Stomach smooth muscle (tissue), 2 donors: ENCODE measurements around the gene TNFAIP8.

ENCODE experiments used
- H3K27ac ChIP-seq: one replicate; pipeline ENCODE4 v1.7.0; 2013; ENCODE audit warnings: mild to moderate bottlenecking, low read length, inconsistent platforms
- H3K27me3 ChIP-seq, 2 donors: one replicate each; pipeline ENCODE4 v1.7.0; 2013; ENCODE audit warnings: low read length in 2 of 2; ENCODE audit not compliant: insufficient read depth in 2 of 2, control insufficient read depth in 1 of 2
- H3K36me3 ChIP-seq, 2 donors: one replicate each; pipeline ENCODE4 v1.7.0; 2013; ENCODE audit warnings: low read length in 2 of 2; ENCODE audit not compliant: control insufficient read depth in 2 of 2, insufficient read depth in 2 of 2
- H3K4me1 ChIP-seq: one replicate; pipeline ENCODE4 v1.7.0; 2013; ENCODE audit warnings: low read length; ENCODE audit not compliant: control insufficient read depth, insufficient read depth
- H3K4me3 ChIP-seq, 2 donors: one replicate each; pipeline ENCODE4 v1.7.0; 2013; ENCODE audit warnings: low read length in 2 of 2
- H3K9ac ChIP-seq, 2 donors: one replicate each; pipeline ENCODE4 v1.7.0; 2013; ENCODE audit warnings: low read length in 2 of 2, mild to moderate bottlenecking in 1 of 2
- H3K9me3 ChIP-seq, 2 donors: one replicate each; pipeline ENCODE4 v1.7.0; 2013; ENCODE audit warnings: low read length in 2 of 2; ENCODE audit not compliant: control insufficient read depth in 2 of 2
- donor health status: healthy.
- donor health status: Pancreatic carcinoma.

The TNFAIP8 gene

GRCh38 chr5:119318256-119318894 is 37.4 kb upstream of the TNFAIP8 start:
- Histone ChIP-seq H3K4me3 (no peak overlapping the region), H3K4me1 (peaks cover 17% of the 10 kb centered on the region), H3K9me3 (no peaks in the 10 kb centered on the region), H3K9ac (no peak overlapping the region), H3K36me3 (no peaks in the 10 kb centered on the region), H3K27ac (no peak overlapping the region), H3K27me3 (no peaks in the 10 kb centered on the region)

DNA sequence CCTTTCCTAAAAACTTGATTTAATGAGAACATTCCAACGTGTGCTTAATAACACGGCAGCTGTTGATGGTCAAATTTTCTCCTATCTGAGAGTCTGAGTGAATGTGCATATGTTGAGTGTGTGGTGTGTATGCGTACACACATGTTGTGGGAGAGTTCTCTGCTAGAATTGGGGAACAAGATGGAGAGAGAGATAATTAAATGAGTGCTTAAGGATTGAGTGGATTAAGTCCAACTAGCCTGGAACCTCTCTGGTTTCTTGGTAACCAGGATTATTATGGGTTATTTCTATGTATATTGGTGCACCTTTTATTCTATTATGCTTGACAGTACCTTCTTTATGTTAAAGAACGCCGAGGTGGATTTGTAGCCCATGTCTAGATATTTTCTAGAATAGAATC is 36.4 kb upstream of the TNFAIP8 start:
- Histone ChIP-seq H3K4me1 (peaks cover 8% of the 10 kb centered on the region), H3K9ac (no peak overlapping the region), H3K27me3 (no peaks in the 10 kb centered on the region), H3K27ac (no peak overlapping the region), H3K9me3 (no peaks in the 10 kb centered on the region), H3K36me3 (no peaks in the 10 kb centered on the region), H3K4me3 (no peak overlapping the region)

GRCh38 chr5:119319890-119320289 is 35.9 kb upstream of the TNFAIP8 start:
- no peaks in the 10 kb centered on the region for H3K9me3 ChIP-seq
- H3K27me3 ChIP-seq, result no peaks in the 10 kb centered on the region
- H3K9ac ChIP-seq, result no peak overlapping the region
- peaks cover 5% of the 10 kb centered on the region for H3K4me1 ChIP-seq
- H3K4me3 ChIP-seq, result no peak overlapping the region
- no peak overlapping the region for H3K27ac ChIP-seq
- H3K36me3 ChIP-seq, result no peaks in the 10 kb centered on the region

DNA sequence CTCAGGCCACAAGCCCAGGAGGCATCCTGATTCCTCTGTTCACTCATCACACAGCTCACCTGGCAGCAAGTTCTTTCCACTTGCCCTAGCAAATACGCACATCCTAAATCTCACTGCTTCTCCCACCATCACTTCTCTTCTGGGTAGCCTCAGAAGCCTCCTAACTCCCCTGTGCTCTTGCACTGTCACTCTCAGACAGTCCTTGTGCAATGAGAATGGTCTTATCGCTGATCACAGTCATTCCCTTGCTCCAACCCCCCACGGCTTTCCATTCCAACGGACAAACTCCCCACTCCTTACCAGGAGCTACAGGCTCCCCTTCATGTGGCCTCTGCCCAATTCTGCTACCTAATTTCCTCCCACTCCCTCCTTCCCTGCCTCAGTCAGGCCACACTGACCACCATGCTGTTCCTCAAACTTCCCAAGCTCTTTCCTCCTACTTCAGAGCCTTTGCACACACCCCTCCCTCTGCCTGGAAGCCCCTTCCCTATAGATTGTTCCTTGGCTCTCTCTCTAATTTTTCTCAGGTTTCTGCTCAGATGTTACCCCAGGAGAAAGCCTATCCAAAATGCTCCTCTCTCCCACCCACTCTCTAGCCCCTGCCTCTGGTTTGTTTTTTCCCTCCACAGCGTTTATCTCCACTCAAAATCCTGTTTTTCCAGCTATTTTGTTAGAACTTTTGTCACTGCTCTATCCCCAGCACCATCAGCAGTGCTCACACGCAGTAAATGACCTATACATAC is 34.1 kb upstream of the TNFAIP8 start:
- H3K27me3 ChIP-seq, result no peaks in the 10 kb centered on the region
- H3K27ac ChIP-seq, result no peak overlapping the region
- H3K9ac ChIP-seq, result no peak overlapping the region
- no peaks in the 10 kb centered on the region for H3K9me3 ChIP-seq
- H3K4me3 ChIP-seq, result no peak overlapping the region
- H3K4me1 ChIP-seq, result no peaks in the 10 kb centered on the region
- H3K36me3 ChIP-seq, result no peaks in the 10 kb centered on the region

GRCh38 chr5:119322312-119322947 is 33.4 kb upstream of the TNFAIP8 start:
- Histone ChIP-seq H3K9ac (no peak overlapping the region), H3K27ac (no peak overlapping the region), H3K36me3 (no peaks in the 10 kb centered on the region), H3K9me3 (no peaks in the 10 kb centered on the region), H3K4me1 (no peaks in the 10 kb centered on the region), H3K4me3 (no peak overlapping the region), H3K27me3 (no peaks in the 10 kb centered on the region)

GRCh38 chr5:119322948-119323537 is 32.8 kb upstream of the TNFAIP8 start:
- Histone ChIP-seq H3K9ac (no peak overlapping the region), H3K4me1 (peaks cover 3% of the 10 kb centered on the region), H3K36me3 (no peaks in the 10 kb centered on the region), H3K27me3 (no peaks in the 10 kb centered on the region), H3K27ac (no peak overlapping the region), H3K9me3 (no peaks in the 10 kb centered on the region), H3K4me3 (no peak overlapping the region)

- Histone ChIP-seq H3K4me3 (no peak overlapping the region), H3K27ac (no peak overlapping the region), H3K9ac (no peak overlapping the region)
These were observed 32.2 kb upstream of the TNFAIP8 start for GRCh38 chr5:119323601-119324000.

GRCh38 chr5:119324842-119325241 is 31.0 kb upstream of the TNFAIP8 start:
- Histone ChIP-seq H3K9ac (no peak overlapping the region), H3K9me3 (no peaks in the 10 kb centered on the region), H3K27me3 (no peaks in the 10 kb centered on the region), H3K4me1 (peaks cover 18% of the 10 kb centered on the region), H3K4me3 (no peak overlapping the region), H3K27ac (no peak overlapping the region), H3K36me3 (no peaks in the 10 kb centered on the region)

More at GRCh38 chr5:119323601-119324000, 32.2 kb upstream of the TNFAIP8 start:
- Histone ChIP-seq H3K27me3 (no peaks in the 10 kb centered on the region), H3K4me1 (peaks cover 7% of the 10 kb centered on the region), H3K36me3 (no peaks in the 10 kb centered on the region), H3K9me3 (no peaks in the 10 kb centered on the region)

DNA sequence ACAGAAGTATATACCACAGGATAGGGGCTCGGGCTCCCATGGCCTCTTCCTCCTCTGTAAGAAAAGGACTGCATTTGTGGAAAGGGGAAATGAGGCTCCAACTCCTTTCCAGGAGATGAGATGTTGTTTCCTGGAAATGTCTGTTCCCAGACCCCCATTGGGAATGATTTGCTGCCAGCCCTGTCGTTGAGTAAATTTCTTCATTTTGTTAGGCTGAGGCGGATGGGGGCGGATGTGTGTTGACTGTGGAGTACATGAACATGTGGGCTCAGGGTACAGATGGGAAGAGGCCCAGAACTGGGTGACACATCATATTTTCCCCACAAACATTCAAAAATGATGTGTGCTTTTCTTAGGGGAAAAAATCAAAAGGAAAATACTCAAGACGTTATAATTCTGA is 28.8 kb upstream of the TNFAIP8 start:
- Histone ChIP-seq H3K27me3 (no peaks in the 10 kb centered on the region), H3K4me1 (peaks cover 31% of the 10 kb centered on the region), H3K36me3 (no peaks in the 10 kb centered on the region), H3K27ac (no peak overlapping the region), H3K9me3 (no peaks in the 10 kb centered on the region), H3K4me3 (no peak overlapping the region), H3K9ac (no peak overlapping the region)

DNA sequence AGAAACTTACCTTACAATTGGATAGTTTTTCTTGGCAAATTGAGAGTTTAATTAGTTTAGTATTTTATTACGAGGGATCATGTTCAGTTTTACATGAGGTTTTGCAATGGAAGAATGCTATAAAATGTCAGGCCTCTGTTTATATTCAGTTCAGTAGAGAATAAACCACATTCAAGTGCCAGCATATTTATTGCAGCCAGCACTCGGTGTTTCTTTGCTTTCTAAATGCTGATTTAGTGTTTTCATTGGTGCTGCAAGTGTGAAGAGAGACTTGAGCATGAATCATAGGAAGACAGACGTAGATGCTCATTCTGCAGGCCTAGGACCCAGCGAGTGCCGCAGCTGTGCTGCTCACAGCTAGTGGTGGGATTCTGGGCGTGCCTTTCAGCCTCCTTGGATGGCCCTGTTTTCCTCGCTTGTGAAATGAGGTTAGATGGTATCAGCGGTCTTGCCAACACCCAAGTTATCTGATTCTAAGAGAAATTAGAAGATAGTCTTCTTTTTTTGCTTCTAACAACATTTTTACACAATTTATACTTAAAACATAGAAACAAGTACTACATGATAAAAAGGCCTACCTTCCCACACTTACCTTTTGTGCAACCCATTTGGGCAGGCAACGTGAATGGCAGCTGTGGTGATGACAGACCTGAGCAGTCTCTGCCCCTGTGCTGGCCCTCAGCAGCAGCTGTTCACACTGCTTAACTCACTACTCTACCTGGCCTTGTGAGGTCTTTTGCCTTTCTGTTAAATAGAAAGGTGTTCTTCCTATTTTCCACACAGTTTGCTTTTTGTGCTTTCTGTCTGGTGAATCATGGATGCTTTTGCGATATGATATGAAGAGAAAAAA is 26.8 kb upstream of the TNFAIP8 start:
- H3K36me3 ChIP-seq, result no peaks in the 10 kb centered on the region
- H3K27me3 ChIP-seq, result no peaks in the 10 kb centered on the region
- peak overlapping the region; percentile 71 for H3K27ac ChIP-seq
- no peaks in the 10 kb centered on the region for H3K9me3 ChIP-seq
- peak overlapping the region; percentile 5 to 40 for H3K4me3 ChIP-seq
- H3K9ac ChIP-seq, result peak overlapping the region in 1 of 2 donors; percentile 5
- H3K4me1 ChIP-seq, result peaks cover 37% of the 10 kb centered on the region
